H1 (cell line): ENCODE results near the gene L3MBTL1. TPM values are rescaled to one million over a fixed set of nuclear protein-coding genes. Genes with fewer than 3 reads are reported as not detected.

Experiments
- CTCF ChIA-PET: fragments of 300-600 bp; sonication (Branson Sonifier 250); formaldehyde crosslinking; loops from one replicate; lab custom pipeline; 2021; ENCODE audit not compliant: partially characterized antibody; lab: Charles Lee
- POLR2A ChIA-PET: fragments of 300-600 bp; sonication (Branson Sonifier 250); formaldehyde crosslinking; loops from one replicate; lab custom pipeline; 2021; ENCODE audit warnings: inconsistent platforms; ENCODE audit not compliant: partially characterized antibody; lab: Charles Lee
- DNase-seq, 2 experiments: peaks; one replicate each; pipeline versions ENCODE4 v3.0.0 to v3.0.0-alpha.2; 2010 to 2022; ENCODE audit warnings: low spot score in 2 of 2, low read depth in 1 of 2, mixed read lengths in 1 of 2
- FAIRE-seq: peaks from 2 replicates; lab custom pipeline; 2011; peaks lifted over from hg19 to GRCh38; lab: Jason Lieb, UNC
- H2AFZ ChIP-seq: 2 replicates; pipeline ENCODE4 v1.8.1; 2012; ENCODE audit warnings: low read length, inconsistent platforms
- H2AK5ac ChIP-seq: 2 replicates; pipeline ENCODE4 v1.6.1; 2013; ENCODE audit warnings: low read depth, low read length
- H2BK120ac ChIP-seq: replicated peaks from 2 replicates; pipeline ENCODE3; 2013; ENCODE audit warnings: low read depth, low read length, inconsistent platforms
- H2BK12ac ChIP-seq: 2 replicates; pipeline ENCODE4 v1.6.1; 2013; ENCODE audit warnings: low read depth, low read length
- H2BK15ac ChIP-seq: 2 replicates; pipeline ENCODE4 v1.6.1; 2013; ENCODE audit warnings: low read length
- H2BK20ac ChIP-seq: 2 replicates; pipeline ENCODE4 v1.6.1; 2013; ENCODE audit warnings: low read length
- H2BK5ac ChIP-seq: 2 replicates; pipeline ENCODE4 v1.6.1; 2013; ENCODE audit warnings: low read depth, low read length
- H3K14ac ChIP-seq: 2 replicates; pipeline ENCODE4 v1.6.1; 2013; ENCODE audit warnings: inconsistent platforms; ENCODE audit not compliant: insufficient read length
- H3K18ac ChIP-seq: 2 replicates; pipeline ENCODE4 v1.6.1; 2013; ENCODE audit warnings: low read length; ENCODE audit errors: extremely low read depth
- H3K23ac ChIP-seq: 2 replicates; pipeline ENCODE4 v1.6.1; 2013; ENCODE audit warnings: inconsistent platforms; ENCODE audit not compliant: insufficient read length
- H3K23me2 ChIP-seq: 2 replicates; pipeline ENCODE4 v1.6.1; 2013; ENCODE audit warnings: low read depth, low read length
- H3K27ac ChIP-seq: 2 replicates; pipeline ENCODE4 v1.6.1; 2011; ENCODE audit warnings: low read depth, low read length, inconsistent platforms
- H3K27me3 ChIP-seq, 4 experiments: replicated peaks in 1 of 4; 1 replicate in 1 of 4; 2 replicates in 3 of 4; pipeline versions ENCODE4 v1.6.1 to v1.8.1; 2011 to 2013; ENCODE audit warnings: low read length in 3 of 4, mild to moderate bottlenecking in 3 of 4, inconsistent platforms in 2 of 4, mixed read lengths in 2 of 4, moderate library complexity in 1 of 4; ENCODE audit not compliant: control insufficient read depth in 3 of 4, insufficient read depth in 3 of 4; ENCODE audit errors: extremely low read depth in 1 of 4
- H3K36me3 ChIP-seq, 4 experiments: 2 replicates each; pipeline versions ENCODE4 v1.6.1 to v1.8.1; 2011 to 2013; ENCODE audit warnings: mild to moderate bottlenecking in 4 of 4, low read length in 3 of 4, moderate library complexity in 2 of 4, control low read depth in 1 of 4, inconsistent platforms in 1 of 4; ENCODE audit not compliant: insufficient read depth in 4 of 4, control insufficient read depth in 2 of 4
- H3K4ac ChIP-seq: replicated peaks from 2 replicates; pipeline ENCODE3; 2013; ENCODE audit warnings: low read length, low read depth, mixed read lengths, inconsistent platforms; ENCODE audit not compliant: insufficient read length
- H3K4me1 ChIP-seq, 4 experiments: replicated peaks in 1 of 4; 1 replicate in 1 of 4; 2 replicates in 3 of 4; pipeline versions ENCODE4 v1.6.1 to v1.8.1; 2011 to 2013; ENCODE audit warnings: low read length in 3 of 4, inconsistent platforms in 2 of 4, mixed read lengths in 1 of 4; ENCODE audit not compliant: insufficient read depth in 4 of 4, control insufficient read depth in 3 of 4
- H3K4me2 ChIP-seq, 2 experiments: 2 replicates each; pipeline versions ENCODE4 v1.6.1 to v1.8.1; 2011 to 2013; ENCODE audit warnings: low read depth in 2 of 2, low read length in 2 of 2, control low read depth in 1 of 2, inconsistent platforms in 1 of 2, mild to moderate bottlenecking in 1 of 2; ENCODE audit not compliant: insufficient read depth in 1 of 2
- H3K4me3 ChIP-seq, 4 experiments: fragments of 200-600, 300-600 bp in 1 of 4; sonication (generic), shearing (Covaris generic), sonication (Bioruptor Twin) in 1 of 4; 2 replicates each; pipeline versions ENCODE4 v1.5.1 to v1.8.1; 2011 to 2016; ENCODE audit warnings: low read length in 4 of 4, low read depth in 3 of 4, control low read depth in 2 of 4, inconsistent platforms in 2 of 4, mild to moderate bottlenecking in 2 of 4, mixed read lengths in 1 of 4, moderate library complexity in 1 of 4; ENCODE audit not compliant: insufficient read depth in 2 of 4; ENCODE audit errors: extremely low read depth in 1 of 4
- H3K56ac ChIP-seq: replicated peaks from 2 replicates; pipeline ENCODE3; 2013; ENCODE audit warnings: low read depth, mild to moderate bottlenecking, mixed read lengths, low read length, inconsistent platforms; ENCODE audit not compliant: insufficient read length
- H3K79me1 ChIP-seq: 2 replicates; pipeline ENCODE4 v1.6.1; 2013; ENCODE audit warnings: low read depth, low read length, control low read depth
- H3K79me2 ChIP-seq, 2 experiments: 2 replicates each; pipeline versions ENCODE4 v1.6.1 to v1.8.1; 2012 to 2013; ENCODE audit warnings: low read length in 2 of 2, mild to moderate bottlenecking in 2 of 2, inconsistent platforms in 1 of 2; ENCODE audit not compliant: insufficient read depth in 2 of 2, control insufficient read depth in 1 of 2
- H3K9ac ChIP-seq, 4 experiments: replicated peaks in 1 of 4; 1 replicate in 1 of 4; 2 replicates in 3 of 4; pipeline versions ENCODE4 v1.6.1 to v1.8.1; 2011 to 2013; ENCODE audit warnings: low read depth in 3 of 4, low read length in 3 of 4, control low read depth in 2 of 4, mild to moderate bottlenecking in 2 of 4, moderate library complexity in 2 of 4, inconsistent platforms in 1 of 4; ENCODE audit errors: extremely low read depth in 1 of 4
- H3K9me3 ChIP-seq, 2 experiments: 2 replicates each; pipeline versions ENCODE4 v1.6.1 to v1.8.1; 2012 to 2013; ENCODE audit warnings: mild to moderate bottlenecking in 2 of 2, moderate library complexity in 2 of 2, control low read depth in 1 of 2, inconsistent platforms in 1 of 2, low read depth in 1 of 2, low read length in 1 of 2, mixed read lengths in 1 of 2; ENCODE audit not compliant: insufficient read depth in 2 of 2
- H4K20me1 ChIP-seq, 2 experiments: replicated peaks in 1 of 2; 2 replicates each; pipeline versions ENCODE3 to v1.8.1; 2011 to 2013; ENCODE audit warnings: inconsistent platforms in 2 of 2, low read length in 2 of 2, mild to moderate bottlenecking in 1 of 2; ENCODE audit not compliant: insufficient read depth in 2 of 2, control insufficient read depth in 1 of 2
- H4K5ac ChIP-seq: 2 replicates; pipeline ENCODE4 v1.6.1; 2013; ENCODE audit warnings: low read length, low read depth, mixed read lengths, inconsistent platforms; ENCODE audit not compliant: insufficient read length
- H4K8ac ChIP-seq: 2 replicates; pipeline ENCODE4 v1.8.0; 2013; ENCODE audit warnings: mild to moderate bottlenecking, moderate library complexity, low read length, inconsistent platforms; ENCODE audit not compliant: insufficient read depth; ENCODE audit errors: extremely low read depth
- H4K91ac ChIP-seq: replicated peaks from 2 replicates; pipeline ENCODE3; 2013; ENCODE audit warnings: low read length, mixed read lengths, inconsistent platforms; ENCODE audit not compliant: insufficient read length
- BACH1 ChIP-seq: IDR thresholded peaks from 2 replicates; pipeline ENCODE4 v1.6.1; 2012; ENCODE audit warnings: low read length, improper control_type of control experiment
- KDM4A ChIP-seq: IDR thresholded peaks from one replicate; pipeline ENCODE4 v1.7.1; 2012; ENCODE audit warnings: low read depth, mild to moderate bottlenecking, moderate library complexity, low read length, inconsistent platforms; ENCODE audit not compliant: severe bottlenecking
- PHF8 ChIP-seq: fragments of 200-600 bp; sonication (generic); conservative IDR thresholded peaks from 2 replicates; pipeline ENCODE4 v1.7.1; 2012; ENCODE audit warnings: low read depth, mild to moderate bottlenecking, inconsistent platforms, low read length, moderate library complexity
- SAP30 ChIP-seq: fragments of 300-600 bp; sonication (generic); IDR thresholded peaks from 2 replicates; pipeline ENCODE4 v1.7.1; 2012; ENCODE audit warnings: low read length, moderate library complexity, mild to moderate bottlenecking, inconsistent platforms; ENCODE audit not compliant: insufficient read depth, insufficient replicate concordance
- TCF12 ChIP-seq: IDR thresholded peaks from 2 replicates; pipeline ENCODE4 v1.6.1; 2011; ENCODE audit warnings: low read depth, mild to moderate bottlenecking, low read length
- WGBS, 2 experiments: shearing (Covaris generic) in 1 of 2; methylation state at CpG; one replicate each; pipeline versions ENCODE4 v1.1.6 to v1.1.7; 2013 to 2015; ENCODE audit warnings: low lambda C conversion rate in 2 of 2, mixed read lengths in 2 of 2, inconsistent platforms in 1 of 2, low coverage in 1 of 2, missing lambda C conversion rate in 1 of 2; ENCODE audit not compliant: insufficient replicate concordance in 2 of 2, insufficient coverage in 1 of 2, insufficient read length in 1 of 2; ENCODE audit errors: extremely low coverage in 1 of 2, missing lambda C conversion rate in 1 of 2; 5-methylcytosine and 5-hydroxymethylcytosine counted together
- polyA plus RNA-seq, 7 experiments: library from polyadenylated mRNA; depleted of rRNA in 3 of 7; stranded (reverse) in 5 of 7; unstranded in 2 of 7; fragments of >200 nt in 5 of 7; fragments of 200-250 nt in 2 of 7; gene quantifications; 1 replicate in 5 of 7; 2 replicates in 1 of 7; 4 replicates in 1 of 7; pipeline versions ENCODE4 v1.2.1 to v1.2.3, GENCODE V29; 2011 to 2013; ENCODE audit warnings: missing spikeins in 2 of 7, mixed read lengths in 2 of 7
- total RNA-seq: library from RNA; stranded (reverse); fragmentation: NEBNext Ultra II Directional; extraction: Animal tissue kit (Norgen Biotek cat#: 25700); gene quantifications from 2 replicates; pipeline ENCODE4 v1.2.1, GENCODE V29; 2021

L3MBTL1 gene
- total and polyA plus RNA-seq, 2 of the 8 experiments (the other 6 are each of a cell fraction or from before 2014, with no cell fraction given) = 11.9 to 17.0 TPM

DNA sequence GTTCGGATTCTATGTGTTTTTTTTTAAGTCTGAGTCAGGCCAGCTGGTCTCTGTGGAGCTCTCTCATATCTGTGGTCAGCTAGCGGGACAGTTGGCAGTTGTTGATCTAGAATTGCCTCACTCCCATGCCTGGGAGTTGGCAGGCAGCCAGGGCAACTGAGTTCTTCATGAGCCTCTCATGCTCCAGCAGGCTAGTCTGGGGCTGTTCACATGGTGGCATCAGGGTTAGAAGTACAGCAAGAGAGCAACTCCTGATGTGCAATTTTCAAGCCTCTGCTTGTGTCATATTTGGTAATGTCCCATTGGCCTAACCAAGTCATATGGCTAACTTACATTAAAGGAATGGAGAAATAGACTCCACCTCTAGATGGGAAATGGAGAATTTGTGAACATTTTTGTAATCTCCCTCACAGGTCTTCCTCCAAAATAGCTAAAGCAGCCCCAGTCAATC lies 76.5 kb downstream of the L3MBTL1 start:
- ChIA-PET CTCF (interaction anchor here (1.1 to 2.4 kb wide), 7 partner anchors 8 to 443 kb away, joined by 3 to 12 read pairs (median 4); no protein-coding TSS in a partner anchor), POLR2A (interaction anchor here (1.0 to 4.0 kb wide), 3 partner anchors 81 to 127 kb away, joined by 4 to 22 read pairs (median 6); partner anchors contain the start of gene SRSF6)
- Histone ChIP-seq H3K27me3 (no peaks in the 10 kb centered on the region), H3K14ac (no peak overlapping the region), H3K4me2 (0 out of 4 replicates have a peak overlapping the region, but pooled peaks of 1 of the 2 experiments have one; percentile 8), H3K4ac (no peak overlapping the region), H3K36me3 (no peaks in the 10 kb centered on the region), H3K23me2 (no peaks in the 10 kb centered on the region), H4K20me1 (no peaks in the 10 kb centered on the region), H3K9ac (no peak overlapping the region), H3K56ac (no peak overlapping the region), H3K79me1 (no peaks in the 10 kb centered on the region), H4K5ac (no peak overlapping the region), H2BK5ac (no peak overlapping the region), H4K91ac (no peak overlapping the region), H2BK20ac (no peak overlapping the region), H2AFZ (no peak overlapping the region), H3K4me1 (peaks cover 0 to 8% (median 6%) of the 10 kb centered on the region in 4 experiments; a peak in 3 of 7 replicates), H3K4me3 (no peak overlapping the region), H3K79me2 (no peaks in the 10 kb centered on the region), H3K23ac (no peak overlapping the region), H2BK120ac (peak overlapping the region; percentile 43), H3K18ac (no peak overlapping the region), H2BK15ac (no peak overlapping the region), H4K8ac (no peak overlapping the region; the same call in 1 of the 2 replicates), H2BK12ac (no peak overlapping the region), H3K27ac (no peak overlapping the region), H2AK5ac (no peak overlapping the region), H3K9me3 (no peaks in the 10 kb centered on the region)
- FAIRE-seq = no peak
- no peak for DNase-seq
- TF ChIP-seq BACH1 (no peak), SAP30 (no peak), PHF8 (no peak), TCF12 (no peak), KDM4A (no peak)
- WGBS, 2 experiments = 81% methylated on average over 2 of the region's 2 CpGs; no CpG with 5 or more reads in 1 of the 2 experiments
